Measurements from ENCODE around the gene CXCL16.

GRCh38 chr17:4744999-4745969, 5.6 kb upstream of the CXCL16 start:
- TF ChIP-seq CTCF (IDR thresholded peaks at IDR 0.05; ENCODE audit: low read length) = no peak
- TF ChIP-seq EZH2 (IDR thresholded peaks at IDR 0.05; ENCODE audit: borderline replicate concordance, low read length) = no peak

All from OCI-LY1 (cell line).